ENCODE results near the gene BCR. TPM values are rescaled to one million over a fixed set of nuclear protein-coding genes. Genes with fewer than 3 reads are reported as not detected.

Gene BCR
- total and polyA plus RNA-seq, 2 of the 8 experiments (the other 6 are each of a cell fraction or from before 2014, with no cell fraction given) = 66.7 to 130 TPM

GRCh38 chr22:23257889-23258825 is 77.8 kb downstream of the BCR start (continued):
- TF ChIP-seq SRF (IDR thresholded peaks at IDR 0.05; ENCODE audit: low read depth, low read length) (no peak), MAX (IDR thresholded peaks at IDR 0.05) (no peak), HDAC6 (IDR thresholded peaks at IDR 0.05; ENCODE audit: low read depth, low read length) (no peak), CTCF (IDR thresholded peaks at IDR 0.05; ENCODE audit: control extremely low read depth in 1 of 3, insufficient read depth in 1 of 3, low read depth in 1 of 3, low read length in 3 of 3) (no peak), SIN3A (conservative IDR thresholded peaks at IDR 0.05 in 1 of 2, IDR thresholded peaks at IDR 0.05 in 1 of 2; ENCODE audit: low read depth in 1 of 2, low read length in 2 of 2) (no peak)

Measured in H1 (cell line).